B cell (primary cell): ENCODE data around the gene GRHL3. TPM values are rescaled to one million over a fixed set of nuclear protein-coding genes. Genes with fewer than 3 reads are reported as not detected.

Source experiments
- ATAC-seq: fragments of 200-7000 bp; cut with Tn5 transposase; one replicate; pipeline ENCODE4 v1.10.0; 2021; ENCODE audit warnings: low read depth, mild to moderate bottlenecking, moderate number of reproducible peaks, moderate library complexity
- CTCF ChIA-PET: fragments of 350-600 bp; sonication (Branson Sonifier 250); formaldehyde crosslinking; loops from one replicate; lab custom pipeline; 2021; ENCODE audit warnings: antibody characterized with exemption, inconsistent platforms; lab: Charles Lee
- POLR2A ChIA-PET: fragments of 350-600 bp; sonication (Branson Sonifier 250); formaldehyde crosslinking; loops from one replicate; lab custom pipeline; 2021; ENCODE audit warnings: antibody characterized with exemption; lab: Charles Lee
- DNase-seq: peaks from one replicate; pipeline ENCODE4 v3.0.0; 2013
- H2AFZ ChIP-seq: 2 replicates; pipeline ENCODE4 v1.6.1; 2012; ENCODE audit warnings: mild to moderate bottlenecking, low read depth, low read length; ENCODE audit not compliant: insufficient read depth, poor library complexity, severe bottlenecking
- H3K27ac ChIP-seq, 2 donors: 1 replicate in 1 of 2; 2 replicates in 1 of 2; pipeline ENCODE4 v1.5.1; 2012 to 2013; ENCODE audit warnings: low read length in 2 of 2, mild to moderate bottlenecking in 2 of 2, moderate library complexity in 1 of 2
- H3K27me3 ChIP-seq, 4 experiments: fragments of 200-600 bp in 1 of 4; sonication (generic) in 1 of 4; replicated peaks in 1 of 4; 1 replicate in 2 of 4; 2 replicates in 2 of 4; pipeline versions ENCODE4 v1.6.1 to v1.7.0; 2013 to 2016; ENCODE audit warnings: low read length in 3 of 4, mild to moderate bottlenecking in 2 of 4, mixed read lengths in 1 of 4, moderate library complexity in 1 of 4; ENCODE audit not compliant: insufficient read depth in 4 of 4, control insufficient read depth in 3 of 4; ENCODE audit errors: control extremely low read depth in 1 of 4
- H3K36me3 ChIP-seq, 2 experiments: replicated peaks in 1 of 2; 1 replicate in 1 of 2; 2 replicates in 1 of 2; pipeline versions ENCODE4 v1.6.1 to v1.7.1; 2013; ENCODE audit warnings: low read length in 1 of 2; ENCODE audit not compliant: insufficient read depth in 2 of 2, control insufficient read depth in 1 of 2; ENCODE audit errors: control extremely low read depth in 1 of 2, extremely low read depth in 1 of 2
- H3K4me1 ChIP-seq, 2 donors: fragments of 200-600 bp in 1 of 2; sonication (generic) in 1 of 2; 1 replicate in 1 of 2; 2 replicates in 1 of 2; pipeline versions ENCODE4 v1.5.1 to v1.6.1; 2013 to 2017; ENCODE audit warnings: low read length in 2 of 2; ENCODE audit not compliant: control insufficient read depth in 2 of 2, insufficient read depth in 2 of 2
- H3K4me2 ChIP-seq: replicated peaks from 2 replicates; pipeline ENCODE3; 2012; ENCODE audit warnings: mild to moderate bottlenecking, low read depth, low read length; ENCODE audit not compliant: poor library complexity, severe bottlenecking
- H3K4me3 ChIP-seq, 5 experiments: fragments of 200-600 bp in 1 of 5; sonication (generic) in 1 of 5; 1 replicate in 3 of 5; 2 replicates in 2 of 5; pipeline versions ENCODE4 v1.5.1 to v1.7.0; 2011 to 2016; ENCODE audit warnings: low read length in 4 of 5, mild to moderate bottlenecking in 4 of 5, low read depth in 2 of 5, control low read depth in 1 of 5, moderate library complexity in 1 of 5; ENCODE audit not compliant: insufficient read depth in 1 of 5; ENCODE audit errors: control extremely low read depth in 1 of 5, extremely low read depth in 1 of 5
- H3K79me2 ChIP-seq: fragments of 200-600 bp; sonication (generic); one replicate; pipeline ENCODE4 v1.6.0; 2016; ENCODE audit warnings: low read length; ENCODE audit not compliant: control insufficient read depth, insufficient read depth
- H3K9ac ChIP-seq: fragments of 200-600 bp; sonication (generic); 2 replicates; pipeline ENCODE4 v1.6.1; 2017; ENCODE audit warnings: mild to moderate bottlenecking, low read length, moderate library complexity
- H3K9me3 ChIP-seq, 3 donors: one replicate each; pipeline versions ENCODE4 v1.6.1 to v1.7.1; 2013; ENCODE audit warnings: low read length in 2 of 3; ENCODE audit not compliant: control insufficient read depth in 2 of 3, insufficient read depth in 1 of 3; ENCODE audit errors: control extremely low read depth in 1 of 3
- H4K20me1 ChIP-seq: 2 replicates; pipeline ENCODE4 v1.6.0; 2012; ENCODE audit warnings: mild to moderate bottlenecking, low read length; ENCODE audit not compliant: insufficient read depth, control insufficient read depth, poor library complexity, severe bottlenecking
- H3K27ac Mint-ChIP-seq: one replicate; pipeline ENCODE4 v1.8.0; 2021; ENCODE audit warnings: mixed read lengths
- H3K27me3 Mint-ChIP-seq: one replicate; pipeline ENCODE4 v1.8.0; 2021; ENCODE audit warnings: mixed read lengths
- H3K4me1 Mint-ChIP-seq: one replicate; pipeline ENCODE4 v1.8.0; 2021; ENCODE audit warnings: mixed read lengths
- H3K4me3 Mint-ChIP-seq: one replicate; pipeline ENCODE4 v1.8.0; 2021; ENCODE audit warnings: mixed read lengths
- H3K9me3 Mint-ChIP-seq: one replicate; pipeline ENCODE4 v1.8.0; 2022; ENCODE audit warnings: mixed read lengths; ENCODE audit not compliant: insufficient read depth
- CTCF ChIP-seq: fragments of 200-600 bp; IDR thresholded peaks from one replicate; pipeline ENCODE4 v1.8.0; 2022; ENCODE audit warnings: antibody characterized with exemption, mild to moderate bottlenecking
- EZH2 ChIP-seq: IDR thresholded peaks from 2 replicates; pipeline ENCODE4 v1.6.1; 2012; ENCODE audit warnings: borderline replicate concordance, low read depth, mild to moderate bottlenecking, moderate library complexity, low read length; ENCODE audit not compliant: insufficient read depth, poor library complexity, severe bottlenecking
- WGBS: methylation state at CpG from one replicate; pipeline ENCODE4 v1.1.5; 2013; ENCODE audit warnings: missing lambda C conversion rate; ENCODE audit not compliant: insufficient coverage; 5-methylcytosine and 5-hydroxymethylcytosine counted together
- intact Hi-C: fragments of 100-400 bp; cut with micrococcal nuclease; formaldehyde crosslinking; loops from one replicate; pipeline ENCODE4 v1.10.0; 2022
- polyA plus RNA-seq: library from polyadenylated mRNA; depleted of rRNA; stranded (reverse); fragments of >200 nt; gene quantifications from 2 replicates; pipeline ENCODE4 v1.2.3, GENCODE V29; 2012
- total RNA-seq, 2 donors: library from RNA; stranded (reverse); fragments of 120-200 nt in 1 of 2; gene quantifications; 1 replicate in 1 of 2; 2 replicates in 1 of 2; pipeline versions ENCODE4 v1.2.3 to v1.2.4, GENCODE V29; 2013 to 2022

The GRHL3 gene
- total and polyA plus RNA-seq, 2 donors (not counting 1 experiment from before 2014, with no cell fraction given): not detected

- POLR2A ChIA-PET: no interaction called here
- peaks cover 28% of the 10 kb centered on the region for H3K4me1 Mint-ChIP-seq
- no peaks in the 10 kb centered on the region for H3K9me3 Mint-ChIP-seq
- H3K27ac ChIP-seq: no peak overlapping the region
- peak overlapping the region; percentile 41 for H3K27ac Mint-ChIP-seq
- intact Hi-C loops: no loop called here
- H3K4me1 ChIP-seq: peaks cover 12 to 29% of the 10 kb centered on the region in 2 donors
- TF ChIP-seq CTCF (peak; percentile 43), EZH2 (no peak)
- H3K4me2 ChIP-seq: peak overlapping the region; percentile 56
- ATAC-seq (no peak), DNase-seq (no peak)
- no peaks in the 10 kb centered on the region for H4K20me1 ChIP-seq
- no peaks in the 10 kb centered on the region for H3K27me3 Mint-ChIP-seq
- no peak overlapping the region for H2AFZ ChIP-seq
- H3K79me2 ChIP-seq: no peaks in the 10 kb centered on the region
- H3K36me3 ChIP-seq: peaks cover 0 to 2% of the 10 kb centered on the region in 2 experiments
- no peak overlapping the region for H3K9ac ChIP-seq
- no peaks in the 10 kb centered on the region for H3K9me3 ChIP-seq
- no peak overlapping the region for H3K4me3 ChIP-seq
- H3K4me3 Mint-ChIP-seq: peak overlapping the region; percentile 14
- 82% methylated on average over 10 of the region's 12 CpGs for WGBS
- CTCF ChIA-PET: interaction anchor here (1.0 to 8.0 kb wide), 7 partner anchors 30 to 469 kb away, joined by 3 to 98 read pairs (median 5); partner anchors contain the start of gene NIPAL3
- no peaks in the 10 kb centered on the region for H3K27me3 ChIP-seq
These were observed 66.2 kb downstream of the GRHL3 start for GRCh38 chr1:24385160-24385940.

- Histone ChIP-seq H4K20me1 (no peaks in the 10 kb centered on the region), H3K9me3 (no peaks in the 10 kb centered on the region), H3K36me3 (peaks cover 0 to 2% of the 10 kb centered on the region in 2 experiments), H3K4me1 (peaks cover 13 to 33% of the 10 kb centered on the region in 2 donors), H3K27ac (no peak overlapping the region), H3K4me3 (no peak overlapping the region), H3K9ac (no peak overlapping the region), H3K79me2 (no peaks in the 10 kb centered on the region), H3K27me3 (no peaks in the 10 kb centered on the region), H2AFZ (no peak overlapping the region), H3K4me2 (no peak overlapping the region)
- H3K4me3 Mint-ChIP-seq: no peak overlapping the region
- 92% methylated on average over 9 of the region's 9 CpGs for WGBS
- H3K27ac Mint-ChIP-seq: no peak overlapping the region
- intact Hi-C loops: no loop called here
- no peak for DNase-seq
- peaks cover 29% of the 10 kb centered on the region for H3K4me1 Mint-ChIP-seq
- H3K9me3 Mint-ChIP-seq: no peaks in the 10 kb centered on the region
- no peak for ATAC-seq
- ChIA-PET CTCF (interaction anchor here (1.2 to 8.0 kb wide), 6 partner anchors 29 to 238 kb away, joined by 3 to 98 read pairs (median 6); partner anchors contain the start of gene NIPAL3), POLR2A (no interaction called here)
- TF ChIP-seq EZH2 (no peak), CTCF (no peak)
- H3K27me3 Mint-ChIP-seq: no peaks in the 10 kb centered on the region
These were observed 67.1 kb downstream of the GRHL3 start for GRCh38 chr1:24386241-24386640.
